SKM-1 (cell line): ENCODE data around the gene COPG1.

Experiments
- DNase-seq: peaks from one replicate; lab custom pipeline; 2025; ENCODE audit not compliant: unreplicated experiment; lab: John Stamatoyannopoulos, UW

COPG1 gene

DNA sequence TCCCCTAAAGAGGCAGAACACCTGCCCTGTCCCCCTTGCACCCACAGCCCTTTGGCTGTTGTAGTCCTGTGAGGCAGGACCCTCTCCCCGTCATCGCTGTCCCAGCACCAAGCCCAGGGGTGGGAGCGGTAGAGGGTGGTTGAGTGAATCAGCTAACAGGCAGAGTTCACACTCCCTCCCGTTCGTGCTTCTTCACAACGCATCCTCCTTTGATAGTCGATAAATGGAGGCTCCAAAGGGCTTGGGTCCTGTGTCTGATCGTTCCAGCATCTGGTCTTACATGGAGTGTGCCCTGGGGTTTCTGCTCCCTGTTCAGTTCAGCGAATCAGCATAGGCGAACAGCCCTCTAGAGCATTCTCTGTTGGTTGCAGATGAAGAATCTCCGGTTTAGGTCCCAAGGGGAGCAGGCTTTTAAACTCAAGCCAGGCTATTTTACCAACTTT is 28.4 kb downstream of the COPG1 start:
- DNase-seq, result no peak

DNA sequence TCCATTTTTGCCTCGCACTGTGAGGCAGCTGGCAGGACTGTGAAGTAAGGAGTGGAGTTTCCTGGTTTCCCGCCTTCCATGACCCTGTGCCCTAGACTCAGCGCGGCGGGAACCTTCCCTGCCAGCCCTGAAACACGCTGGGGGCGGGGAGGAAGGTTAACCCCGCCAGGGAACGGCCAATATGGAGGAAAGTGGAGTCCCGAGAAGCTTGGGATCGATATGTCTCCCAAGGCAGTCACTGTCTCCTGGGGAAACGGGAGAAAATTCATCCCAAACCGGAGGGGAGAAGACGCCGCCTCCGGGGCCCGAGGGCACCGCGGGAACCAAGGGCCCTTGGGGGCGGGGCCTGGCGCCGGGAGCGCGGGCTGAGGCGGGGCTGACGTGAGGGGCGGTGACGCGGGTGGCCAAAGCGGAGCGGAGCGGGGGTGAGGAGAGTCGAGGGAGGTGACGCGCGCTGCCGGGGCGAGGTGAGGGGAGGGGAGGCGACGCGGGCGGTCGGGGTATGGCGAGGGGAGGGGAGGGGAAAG is 29.1 kb downstream of the COPG1 start, which contains the start of gene HMCES:
TSS of gene HMCES (plus strand) at position 432 of the 527 bp plus-strand sequence. CDS start 863 bp downstream, outside the sequence.
- peak; percentile 88 for DNase-seq

DNA sequence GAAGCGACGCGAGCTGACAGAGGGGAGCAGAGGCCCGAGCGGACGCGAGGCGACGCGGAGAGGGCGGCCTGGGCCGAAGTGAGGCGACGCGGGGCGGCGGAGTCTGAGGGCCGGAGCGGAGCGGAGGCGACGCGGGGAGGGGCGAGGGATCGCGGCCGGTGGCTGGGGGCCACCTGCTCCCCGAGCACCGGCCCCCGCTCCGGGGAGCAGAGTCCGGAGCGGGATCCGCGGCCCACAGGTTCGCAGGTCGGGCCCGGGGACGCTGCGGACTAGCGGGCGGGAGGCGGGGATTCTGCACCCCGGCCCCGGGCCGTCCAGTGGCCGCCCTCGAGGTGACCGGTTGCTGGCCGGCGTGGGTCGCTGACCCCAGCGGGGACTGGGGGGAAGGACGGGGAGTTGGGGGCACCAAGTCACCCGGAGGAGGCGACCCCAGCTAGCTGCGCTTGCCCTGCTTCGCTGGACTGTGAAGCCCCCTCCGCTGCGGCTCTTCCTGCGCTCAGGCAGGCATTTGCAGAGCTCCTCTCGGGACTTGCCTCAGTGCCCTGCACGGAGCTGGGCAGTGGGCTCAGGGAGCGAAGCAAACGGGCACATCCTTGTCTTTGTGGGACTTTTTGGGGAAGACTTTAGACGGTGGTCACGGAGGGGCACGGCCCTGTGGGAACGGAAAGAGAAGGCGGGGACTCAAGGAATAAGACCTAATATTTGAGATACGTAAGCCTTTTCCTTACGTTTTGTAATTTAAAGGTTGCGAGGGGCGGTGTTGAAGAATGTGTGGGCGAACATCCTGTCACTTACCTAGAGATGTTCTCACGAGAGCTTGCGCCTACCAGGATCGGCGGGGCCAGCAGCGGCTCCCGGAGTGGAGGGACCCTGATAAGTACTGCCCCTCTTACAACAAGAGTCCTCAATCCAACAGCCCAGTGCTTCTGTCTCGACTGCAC is 29.8 kb downstream of the COPG1 start:
- DNase-seq, result no peak

DNA sequence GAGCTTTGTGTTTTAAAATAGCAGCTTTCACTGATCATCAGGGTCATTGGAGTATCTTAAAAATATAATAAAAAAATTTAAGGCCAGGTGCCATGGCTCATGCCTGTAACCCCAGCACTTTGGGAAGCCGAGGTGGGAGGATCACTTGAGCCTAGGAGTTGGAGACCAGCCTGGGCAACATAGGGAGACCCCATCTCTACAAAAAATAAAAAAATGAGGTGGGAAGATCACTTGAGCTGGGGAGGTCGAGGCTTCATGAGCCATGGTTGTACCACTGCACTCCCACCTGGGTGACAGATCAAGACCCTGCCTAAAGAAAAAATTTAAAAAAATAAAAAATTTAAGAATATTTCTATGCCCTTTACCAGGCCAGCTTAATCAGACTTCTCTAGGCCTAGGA is 30.8 kb downstream of the COPG1 start:
- DNase-seq, result no peak

DNA sequence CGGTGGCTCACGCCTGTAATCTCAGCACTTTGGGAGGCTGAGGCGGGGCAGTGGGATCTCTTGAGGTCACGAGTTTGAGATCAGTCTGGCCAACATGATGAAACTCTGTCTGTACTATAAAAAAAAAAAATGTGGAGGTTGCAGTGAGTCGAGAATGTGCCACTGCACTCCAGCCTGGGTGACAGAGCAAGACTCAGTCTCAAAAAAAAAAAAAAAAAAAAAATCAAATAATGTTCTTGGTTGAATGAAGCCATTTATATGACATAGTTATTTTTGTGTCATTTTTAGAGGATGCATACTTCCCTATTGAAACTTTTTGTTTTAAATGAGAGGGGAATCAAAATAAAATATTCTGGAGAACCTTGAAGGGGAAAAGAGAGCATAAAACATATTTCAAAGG is 32.3 kb downstream of the COPG1 start:
- DNase-seq, result no peak

DNA sequence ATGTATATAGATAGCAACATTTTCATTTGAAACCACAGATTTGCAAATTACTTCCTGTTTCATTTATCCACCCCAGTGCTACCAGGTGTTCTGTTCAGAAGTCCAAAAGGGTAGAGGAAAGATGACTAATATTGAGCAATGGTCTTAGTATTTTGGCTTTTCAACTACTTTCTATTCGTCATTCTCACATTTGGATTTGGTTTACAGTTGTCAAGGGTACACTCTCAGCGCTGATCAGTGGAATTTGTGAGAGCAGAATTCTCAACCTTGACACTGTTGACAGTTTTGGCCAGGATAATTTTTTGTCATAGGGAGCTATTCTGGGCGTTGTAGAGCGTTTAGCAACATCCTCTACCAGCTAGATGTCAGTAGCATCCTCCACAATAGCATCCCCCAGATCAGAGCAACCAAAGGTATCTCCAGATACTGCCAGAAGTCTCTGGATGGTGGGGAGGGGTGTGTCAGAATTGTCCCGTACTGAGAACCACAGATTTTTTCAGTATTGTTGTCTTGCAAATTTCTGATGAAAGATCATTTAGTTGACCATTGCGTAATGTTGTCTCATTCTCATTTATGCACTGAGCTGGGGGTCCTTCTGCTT is 33.4 kb downstream of the COPG1 start:
- DNase-seq, result no peak

DNA sequence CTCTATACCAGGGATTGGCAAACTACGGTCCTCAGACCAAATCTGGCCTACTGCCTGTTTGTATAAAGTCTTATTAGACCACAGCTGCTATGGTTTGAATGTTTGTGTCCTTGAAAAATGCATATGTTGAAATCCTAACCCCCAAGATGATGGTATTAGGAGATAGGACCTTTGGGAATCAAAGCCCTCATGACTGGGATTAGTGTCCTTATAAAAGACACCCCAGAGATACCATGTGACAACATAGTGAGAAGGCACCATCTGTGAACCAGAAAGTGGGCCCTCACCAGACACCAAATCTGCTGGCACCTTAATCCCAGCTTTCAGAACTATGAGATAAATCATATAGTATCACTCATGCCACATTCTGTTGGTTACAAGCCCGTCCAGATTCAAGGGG is 36.7 kb downstream of the COPG1 start:
- DNase-seq, result no peak

DNA sequence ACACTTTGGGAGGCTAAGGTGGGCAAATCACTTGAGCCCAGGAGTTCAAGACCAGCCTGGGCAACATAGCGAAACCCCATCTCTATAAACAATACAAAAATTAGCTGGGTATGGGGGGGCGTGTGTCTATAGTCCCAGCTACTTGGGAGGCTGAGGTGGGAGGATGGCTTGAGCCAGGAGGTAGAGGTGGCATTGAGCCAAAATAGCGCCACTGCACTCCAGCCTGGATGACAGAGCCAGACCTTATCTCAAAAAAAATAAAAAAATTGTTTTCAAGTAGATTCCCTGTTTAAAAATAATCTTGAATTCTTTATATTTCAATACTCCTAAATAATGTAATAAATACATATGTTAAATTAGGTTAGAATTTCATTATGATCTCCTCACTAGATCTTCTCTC is 39.0 kb downstream of the COPG1 start:
- no peak for DNase-seq

DNA sequence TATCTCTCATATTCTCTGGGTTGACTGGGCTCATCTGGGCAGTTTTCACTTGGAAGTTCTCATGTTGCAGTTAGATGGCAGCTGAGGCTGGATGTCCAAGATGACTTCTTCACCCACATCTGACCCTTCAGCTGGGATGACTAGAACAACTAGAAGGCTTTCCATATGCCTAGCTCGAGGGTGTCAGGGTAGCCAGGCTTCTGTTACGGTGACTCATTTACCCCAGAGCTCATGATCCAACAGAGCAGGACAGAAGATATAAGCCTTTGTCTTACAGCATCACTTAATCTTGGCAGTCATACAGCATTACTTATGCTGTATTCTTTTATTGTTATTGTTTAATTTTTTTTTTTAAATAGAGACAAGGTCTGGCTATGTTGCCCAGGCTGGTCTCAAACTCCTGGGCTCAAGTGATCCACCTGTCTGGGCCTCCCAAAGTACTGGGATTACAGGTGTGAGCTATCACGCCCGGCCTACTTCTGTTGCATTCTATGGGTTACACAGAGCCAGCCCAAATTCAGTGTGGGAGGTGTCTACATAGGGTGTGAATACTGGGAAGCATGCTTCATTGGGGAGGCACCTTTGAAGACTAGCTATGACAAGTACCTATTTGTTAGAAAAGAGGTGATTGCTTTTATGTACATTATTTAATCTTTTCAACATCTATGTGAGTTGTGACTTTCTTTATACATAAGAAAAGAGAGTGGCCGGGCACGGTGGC is 40.0 kb downstream of the COPG1 start:
- DNase-seq, result no peak

DNA sequence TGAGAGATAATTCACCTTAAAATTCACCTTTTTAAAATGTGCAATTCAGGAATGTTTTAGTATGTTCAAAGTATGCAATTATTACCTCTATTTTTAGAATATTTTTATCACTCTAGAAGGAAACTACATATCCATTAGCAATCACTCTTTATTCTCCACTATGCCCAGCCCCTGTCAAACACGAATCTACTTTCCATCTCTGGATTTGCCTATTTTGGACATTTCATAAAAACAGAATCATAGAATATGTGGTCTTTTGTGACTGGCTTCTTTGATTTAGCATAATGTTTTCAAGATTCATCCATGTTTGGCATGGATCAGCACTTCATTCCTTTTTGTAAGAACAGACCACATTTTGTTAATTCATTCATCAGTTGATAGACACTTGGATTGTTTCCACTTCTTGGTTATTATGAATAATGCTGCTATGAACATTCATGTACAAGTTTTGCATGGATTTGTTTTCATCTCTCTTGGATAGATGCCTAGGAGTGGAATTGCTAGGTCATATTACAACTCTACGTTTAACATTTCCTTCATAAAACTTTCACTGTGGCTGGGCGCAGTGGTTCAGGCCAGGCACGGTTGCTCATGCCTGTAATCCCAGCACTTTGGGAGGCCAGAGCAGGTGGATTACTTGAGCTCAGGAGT is 42.0 kb downstream of the COPG1 start:
- no peak for DNase-seq

DNA sequence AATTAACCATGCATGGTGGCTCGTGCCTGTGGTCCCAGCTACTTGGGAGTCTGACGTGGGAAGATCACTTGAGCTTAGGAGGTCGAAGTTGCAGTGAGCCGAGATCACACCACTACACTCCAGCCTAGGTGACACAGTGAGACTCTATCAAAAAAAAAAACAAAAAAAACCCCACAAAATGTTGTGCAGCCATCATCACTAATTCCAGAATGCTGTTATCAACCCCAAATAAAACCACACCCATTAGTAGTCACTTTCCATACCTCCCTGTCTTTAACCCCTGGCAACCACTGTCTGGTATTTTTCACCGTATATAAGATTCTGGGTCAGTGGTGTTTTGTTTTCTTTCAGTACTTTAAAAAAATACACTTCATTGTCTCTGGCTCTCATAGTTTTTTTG is 45.9 kb downstream of the COPG1 start:
- no peak for DNase-seq

DNA sequence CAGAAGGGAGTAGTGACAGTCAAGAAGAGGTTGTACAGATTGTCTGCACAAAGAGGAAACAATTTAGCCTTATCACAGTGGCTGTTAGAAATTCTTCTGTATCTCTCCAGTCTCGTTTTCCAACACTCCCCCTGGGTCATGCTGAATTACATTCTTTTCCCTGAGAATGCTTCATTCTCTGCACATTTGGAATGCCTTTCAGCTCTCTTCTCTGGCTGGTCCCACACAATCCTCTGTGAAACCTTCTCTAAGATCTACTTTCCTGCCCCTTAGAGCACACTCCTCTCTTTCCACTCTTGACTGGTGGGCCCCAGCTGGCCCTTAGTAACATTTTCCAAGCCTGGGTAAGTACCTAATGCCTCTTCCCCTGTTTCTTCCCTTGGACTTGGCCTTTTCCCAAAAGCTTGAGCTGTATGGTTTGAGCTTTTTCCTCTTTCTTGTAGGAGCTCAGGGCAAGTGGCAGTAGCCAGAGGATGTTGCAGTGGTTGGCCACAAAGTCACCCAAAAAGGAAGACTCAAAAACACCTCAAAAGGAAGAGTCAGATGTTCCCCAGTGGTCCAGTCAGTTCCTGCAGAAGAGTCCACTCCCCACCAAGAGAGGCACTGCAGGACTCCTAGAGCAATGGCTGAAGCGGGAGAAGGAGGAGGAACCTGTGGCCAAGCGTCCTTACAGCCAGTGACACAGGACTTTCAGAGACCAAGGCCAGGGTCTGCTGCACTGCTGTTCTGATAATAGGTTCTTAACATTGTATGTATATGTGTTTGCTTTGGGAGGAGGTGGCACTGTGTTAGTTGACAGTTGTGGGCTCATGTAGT is 54.9 kb downstream of the COPG1 start:
- no peak for DNase-seq

DNA sequence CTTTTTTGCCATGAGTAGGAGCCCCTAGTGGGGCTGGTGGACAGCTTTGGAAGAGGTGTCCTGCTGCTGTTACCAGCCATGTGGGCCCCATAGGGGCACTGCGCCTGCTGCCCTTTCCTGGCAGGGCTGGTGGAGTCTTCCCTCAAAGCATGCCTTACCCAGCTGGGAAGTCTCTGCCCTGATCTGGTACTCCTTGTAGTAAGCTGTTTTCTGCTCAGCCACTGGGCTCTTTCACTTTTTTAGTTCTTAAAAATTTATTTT is 55.5 kb downstream of the COPG1 start:
- no peak for DNase-seq

DNA sequence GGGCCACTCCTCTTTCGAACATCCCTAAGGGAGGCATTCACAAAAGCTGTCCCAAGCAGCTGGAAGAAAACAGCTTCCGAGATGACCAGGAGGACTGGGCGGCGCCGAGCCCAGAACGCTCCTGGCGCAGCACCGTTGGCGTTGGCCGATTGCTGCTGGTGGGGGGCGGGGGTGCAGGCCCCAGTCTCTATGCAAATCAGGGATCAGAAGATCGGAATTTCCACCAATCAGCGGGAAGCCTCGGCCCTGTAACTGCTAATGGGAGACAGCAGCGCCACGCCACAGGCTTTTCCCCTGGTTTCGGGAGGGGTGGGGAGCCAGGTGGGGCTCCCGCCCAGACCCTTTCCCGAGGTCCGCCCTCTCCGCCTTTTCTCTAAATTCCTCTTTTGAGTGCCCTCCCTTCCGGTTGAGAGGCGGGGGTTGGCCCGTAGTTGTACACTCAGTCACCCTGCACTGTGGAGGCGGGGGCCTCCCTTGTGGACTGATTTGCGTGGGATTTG is 56.2 kb downstream of the COPG1 start:
- DNase-seq, result no peak

DNA sequence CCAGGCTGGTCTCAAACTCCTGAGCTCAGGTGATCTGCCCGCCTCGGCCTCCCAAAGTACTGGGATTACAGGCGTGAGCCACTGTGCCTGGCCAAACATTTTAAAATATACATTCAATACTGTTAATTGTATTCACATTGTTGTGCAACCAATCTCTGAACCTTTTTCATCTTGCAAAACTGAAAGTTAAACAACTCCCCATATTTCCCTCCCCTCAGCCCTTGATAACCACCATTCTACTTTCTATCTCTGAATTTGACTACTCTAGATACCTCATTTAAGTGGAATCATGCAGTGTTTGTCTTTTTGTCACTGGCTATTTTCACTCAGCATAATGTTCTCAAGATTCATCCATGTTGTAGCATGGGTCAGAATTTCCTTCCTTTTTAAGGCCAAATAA is 59.2 kb downstream of the COPG1 start:
- no peak for DNase-seq

DNA sequence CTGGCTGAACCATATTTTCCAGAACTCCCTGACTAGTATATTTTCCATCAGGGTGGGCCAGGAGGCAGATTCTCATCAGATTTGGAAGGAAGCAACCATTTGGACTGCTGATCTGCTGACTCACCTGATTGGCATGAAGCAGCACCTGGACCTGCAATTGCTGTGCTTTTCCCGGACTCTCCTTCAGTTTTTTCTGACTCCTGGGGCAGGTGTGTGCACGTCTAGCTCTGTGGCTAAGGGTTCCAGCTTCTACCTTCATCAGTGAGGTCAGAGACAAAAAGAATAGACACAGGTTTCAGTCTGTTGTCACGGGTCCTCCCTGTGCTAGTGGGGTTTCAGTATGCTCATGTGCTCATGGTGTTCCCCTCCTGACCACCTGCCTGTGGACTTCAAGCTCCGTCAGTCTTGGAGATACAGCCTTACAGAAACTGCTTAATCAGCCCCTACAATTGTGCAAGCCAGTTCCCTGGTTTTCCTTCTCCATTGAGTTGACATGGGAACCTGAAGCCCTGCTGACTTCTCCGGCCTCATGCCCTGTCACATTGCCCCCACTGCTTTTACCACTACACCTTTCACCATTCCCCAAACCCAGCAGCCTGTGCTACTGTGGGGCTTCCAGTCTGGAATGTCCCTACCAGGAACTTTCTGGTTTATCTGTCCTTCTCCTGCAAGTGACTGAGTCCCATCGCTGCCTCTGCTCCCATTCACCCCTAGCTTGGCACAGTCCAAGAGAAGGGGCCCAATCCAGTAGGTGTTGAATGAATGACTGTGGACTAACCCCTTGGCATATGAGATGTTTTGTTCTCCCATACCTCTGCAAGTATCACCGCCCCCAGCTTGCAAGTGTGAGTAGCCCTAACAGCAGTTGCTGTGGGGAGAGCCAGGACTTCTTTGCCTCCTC is 61.0 kb downstream of the COPG1 start:
- no peak for DNase-seq

DNA sequence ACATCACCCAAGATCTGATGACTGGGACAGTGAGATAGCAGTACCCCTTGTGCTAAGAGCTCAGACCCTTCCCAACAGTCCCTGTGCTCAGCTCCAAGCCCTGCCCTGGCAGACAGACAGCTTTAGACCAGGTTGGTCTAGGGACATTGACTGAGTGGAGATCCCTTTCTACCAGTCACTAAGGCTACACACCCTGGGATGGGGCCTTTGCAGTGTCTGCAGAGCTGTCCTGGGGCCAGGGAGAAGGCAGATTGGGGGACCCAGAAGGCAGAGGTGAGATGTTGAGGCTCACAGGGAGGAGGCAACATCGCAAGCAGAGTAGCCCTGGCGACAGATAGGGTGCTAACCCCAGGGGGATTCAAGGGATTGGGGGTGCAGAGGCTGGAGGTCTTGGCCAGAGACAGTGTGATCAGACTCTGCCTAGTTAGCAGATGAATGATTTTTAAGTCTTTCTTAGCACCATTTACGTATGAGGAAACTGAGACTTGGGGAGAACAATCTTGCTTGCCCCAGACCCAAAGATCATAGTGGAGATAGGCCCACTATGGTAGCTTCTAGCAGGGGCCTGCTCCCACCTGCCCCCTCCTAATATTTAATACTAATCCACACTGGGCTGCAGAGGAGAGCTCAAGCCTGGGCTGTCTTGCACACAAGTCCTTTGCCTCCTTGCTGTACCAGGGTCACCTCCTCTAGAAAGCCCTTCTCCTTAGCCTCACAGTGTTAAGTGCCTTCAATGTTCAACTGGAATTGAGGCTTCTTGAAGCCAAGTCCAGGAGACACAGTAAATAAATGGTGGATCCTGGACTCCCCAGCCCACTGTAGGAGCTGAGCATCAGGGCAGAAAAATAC is 61.9 kb downstream of the COPG1 start:
- no peak for DNase-seq

DNA sequence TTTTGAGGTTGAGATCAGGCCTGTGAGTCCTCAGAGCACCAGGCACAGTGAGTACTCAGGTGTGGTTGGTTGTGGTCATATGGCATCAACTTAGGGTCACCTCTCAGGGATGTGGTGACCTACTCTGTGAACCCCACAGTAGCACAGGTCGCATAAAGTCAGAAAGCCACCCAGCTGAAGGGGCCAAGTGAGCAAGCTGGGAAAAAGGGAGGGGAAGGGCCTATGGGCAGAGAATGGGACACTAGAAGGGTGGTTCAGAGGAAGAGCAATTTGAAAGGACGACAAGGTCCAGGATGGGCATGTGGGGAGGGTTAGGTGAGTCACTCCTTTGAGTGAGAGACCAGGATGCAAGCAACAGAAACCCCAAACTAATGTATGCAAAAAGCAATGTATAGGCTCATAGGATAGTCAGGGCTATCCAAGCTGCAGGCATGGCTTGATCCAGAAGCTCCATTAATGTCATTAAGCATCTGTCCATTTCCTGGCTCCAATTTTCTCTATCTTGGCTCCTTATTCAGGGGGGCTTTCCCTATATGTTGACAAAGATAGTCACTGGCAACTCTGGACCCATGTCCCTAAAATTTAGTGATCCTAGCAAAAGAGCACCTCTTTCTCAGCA is 62.7 kb downstream of the COPG1 start:
- no peak for DNase-seq
